ENCODE data around the gene DMAP1. TPM values are rescaled to one million over a fixed set of nuclear protein-coding genes. Genes with fewer than 3 reads are reported as not detected.

Gene DMAP1
- total and polyA plus RNA-seq, 8 donors: 29.7 to 141 (median 66.6) TPM

DNA sequence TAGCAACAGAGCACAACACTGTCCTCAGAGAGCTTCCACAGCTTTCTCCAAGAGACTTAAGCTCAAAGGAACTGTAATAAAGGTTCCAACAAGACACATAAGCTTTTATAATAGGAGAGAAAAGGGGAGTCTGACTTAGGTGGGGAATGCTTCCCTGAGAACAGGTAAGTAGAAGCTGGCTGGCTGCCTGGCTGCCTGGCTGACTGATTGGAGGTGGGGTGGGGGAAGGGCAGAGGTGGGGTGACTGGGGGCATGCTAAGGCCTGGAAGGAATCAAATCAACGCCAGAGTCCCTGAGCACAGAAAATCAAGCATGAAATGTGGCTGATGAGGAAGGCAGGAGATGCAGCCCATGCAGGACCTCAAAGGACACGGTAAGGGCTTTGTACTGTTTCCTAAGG is 45.8 kb downstream of the DMAP1 start:
- Histone ChIP-seq H3K4me3 (no peak overlapping the region), H3K27me3 (no peaks in the 10 kb centered on the region), H3K4me1 (peaks cover 0 to 34% (median 15%) of the 10 kb centered on the region in 4 donors), H3K36me3 (peaks cover 0 to 24% (median 11%) of the 10 kb centered on the region in 4 donors), H3K9me3 (no peaks in the 10 kb centered on the region), H3K27ac (no peak overlapping the region)
- DNase-seq: no peak
- 70 to 85% (median 81%) methylated on average over 2 of the region's 2 CpGs for WGBS, 5 donors
- intact Hi-C loops (cut with DNase I; ENCODE audit: low total_unique reads): no loop called here
- no peak for TF ChIP-seq POLR2A (IDR thresholded peaks at IDR 0.05)
- no peak for TF ChIP-seq EP300 (IDR thresholded peaks at IDR 0.05)
- no peak for TF ChIP-seq POLR2AphosphoS5 (IDR thresholded peaks at IDR 0.05)
- TF ChIP-seq, protein P1, sequence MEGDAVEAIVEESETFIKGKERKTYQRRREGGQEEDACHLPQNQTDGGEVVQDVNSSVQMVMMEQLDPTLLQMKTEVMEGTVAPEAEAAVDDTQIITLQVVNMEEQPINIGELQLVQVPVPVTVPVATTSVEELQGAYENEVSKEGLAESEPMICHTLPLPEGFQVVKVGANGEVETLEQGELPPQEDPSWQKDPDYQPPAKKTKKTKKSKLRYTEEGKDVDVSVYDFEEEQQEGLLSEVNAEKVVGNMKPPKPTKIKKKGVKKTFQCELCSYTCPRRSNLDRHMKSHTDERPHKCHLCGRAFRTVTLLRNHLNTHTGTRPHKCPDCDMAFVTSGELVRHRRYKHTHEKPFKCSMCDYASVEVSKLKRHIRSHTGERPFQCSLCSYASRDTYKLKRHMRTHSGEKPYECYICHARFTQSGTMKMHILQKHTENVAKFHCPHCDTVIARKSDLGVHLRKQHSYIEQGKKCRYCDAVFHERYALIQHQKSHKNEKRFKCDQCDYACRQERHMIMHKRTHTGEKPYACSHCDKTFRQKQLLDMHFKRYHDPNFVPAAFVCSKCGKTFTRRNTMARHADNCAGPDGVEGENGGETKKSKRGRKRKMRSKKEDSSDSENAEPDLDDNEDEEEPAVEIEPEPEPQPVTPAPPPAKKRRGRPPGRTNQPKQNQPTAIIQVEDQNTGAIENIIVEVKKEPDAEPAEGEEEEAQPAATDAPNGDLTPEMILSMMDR (IDR thresholded peaks at IDR 0.05): no peak

DNA sequence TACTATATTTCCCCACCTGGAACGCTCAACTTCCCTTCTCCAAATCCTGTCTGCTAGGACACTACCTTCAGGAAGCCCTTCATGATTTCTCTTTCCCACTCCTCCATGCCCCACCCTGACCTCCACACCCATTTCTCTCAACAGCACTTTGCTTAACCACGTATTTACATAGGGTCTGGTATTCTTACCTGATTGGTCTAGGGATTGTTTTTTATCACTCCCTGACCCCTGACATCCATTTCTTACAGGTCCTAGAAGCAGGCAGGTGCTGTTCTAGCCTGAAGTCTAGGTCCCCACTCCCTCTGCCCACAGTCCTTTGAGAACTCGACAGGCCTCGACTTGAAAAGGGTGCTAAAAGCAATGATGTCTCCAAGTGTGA is 47.5 kb downstream of the DMAP1 start:
- H3K4me3 ChIP-seq: no peak overlapping the region
- no peaks in the 10 kb centered on the region for H3K27me3 ChIP-seq
- H3K4me1 ChIP-seq: peaks cover 0 to 34% (median 15%) of the 10 kb centered on the region in 4 donors
- WGBS, 5 donors: 40 to 69% (median 50%) methylated on average over 4 of the region's 4 CpGs
- peaks cover 0 to 23% (median 11%) of the 10 kb centered on the region in 4 donors for H3K36me3 ChIP-seq
- no peak overlapping the region for H3K27ac ChIP-seq
- intact Hi-C loops (cut with DNase I; ENCODE audit: low total_unique reads): no loop called here
- no peak for TF ChIP-seq EP300 (IDR thresholded peaks at IDR 0.05)
- TF ChIP-seq POLR2A (IDR thresholded peaks at IDR 0.05): no peak
- DNase-seq: peak in 1 of 2 donors; percentile 54
- H3K9me3 ChIP-seq: no peaks in the 10 kb centered on the region

DNA sequence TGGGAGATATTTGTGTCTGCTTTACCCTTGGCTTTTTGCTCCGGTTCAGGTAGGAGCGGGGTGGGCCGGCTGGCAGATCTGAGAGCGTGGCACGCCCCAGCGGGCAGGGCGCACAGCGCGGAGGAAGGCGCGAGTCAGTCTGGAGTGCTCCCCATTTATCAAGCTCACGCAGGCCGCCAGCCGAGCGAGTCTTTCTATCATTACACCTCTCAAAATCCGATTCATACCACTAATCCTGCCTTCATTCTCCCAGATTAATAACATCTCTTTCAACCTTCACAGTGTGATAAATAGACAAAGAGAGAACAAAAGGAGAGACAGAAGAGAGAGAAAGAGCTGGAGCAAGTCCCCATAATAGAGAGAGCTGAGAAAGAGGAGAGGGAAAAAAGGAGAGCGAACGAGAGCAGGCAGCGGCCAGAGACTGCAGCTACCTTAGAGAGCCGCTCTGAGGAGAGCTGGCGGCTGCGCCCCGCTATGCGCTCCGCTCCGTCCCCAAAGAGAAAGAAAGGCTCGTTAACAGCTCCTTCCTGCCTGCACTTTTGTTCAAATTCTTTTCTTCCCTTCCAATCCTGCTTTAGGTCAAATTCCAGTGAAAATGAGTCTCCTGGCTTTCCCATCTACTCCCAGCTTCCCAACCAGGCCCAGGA is 48.0 kb downstream of the DMAP1 start:
- peak in 1 of 2 donors; percentile 49 for DNase-seq
- H3K27me3 ChIP-seq: no peaks in the 10 kb centered on the region
- no peak overlapping the region for H3K4me3 ChIP-seq
- intact Hi-C loops (cut with DNase I; ENCODE audit: low total_unique reads): no loop called here
- peaks cover 0 to 34% (median 15%) of the 10 kb centered on the region in 4 donors for H3K4me1 ChIP-seq
- peaks cover 0 to 19% (median 11%) of the 10 kb centered on the region in 4 donors for H3K36me3 ChIP-seq
- TF ChIP-seq EP300 (IDR thresholded peaks at IDR 0.05) (no peak), POLR2AphosphoS5 (IDR thresholded peaks at IDR 0.05) (no peak), POLR2A (IDR thresholded peaks at IDR 0.05) (no peak)
- TF ChIP-seq, protein P1 (IDR thresholded peaks at IDR 0.05): no peak
- no peaks in the 10 kb centered on the region for H3K9me3 ChIP-seq
- no peak overlapping the region for H3K27ac ChIP-seq
- 80 to 93% (median 90%) methylated on average over 27 of the region's 27 CpGs for WGBS, 5 donors

DNA sequence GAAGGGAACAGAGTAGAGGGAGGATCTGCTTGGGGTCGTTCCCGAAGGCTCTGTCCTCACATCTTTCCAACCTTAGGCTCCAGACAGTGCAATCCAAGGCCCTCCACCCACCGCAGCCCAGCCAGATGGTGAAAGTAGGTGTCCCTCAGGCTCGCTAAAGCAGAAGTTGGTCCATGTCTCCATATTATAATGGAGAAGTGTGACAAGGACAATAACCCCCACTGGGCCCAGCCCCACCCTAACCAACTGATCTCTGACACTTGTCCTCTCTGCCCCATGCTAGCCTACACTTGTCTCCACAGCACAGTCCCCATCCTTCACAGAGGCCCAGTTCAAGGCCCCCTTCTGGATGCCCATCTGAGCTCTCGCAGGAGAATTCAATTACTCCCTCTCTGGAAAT is 48.7 kb downstream of the DMAP1 start:
- H3K4me3 ChIP-seq: no peak overlapping the region
- H3K27me3 ChIP-seq: no peaks in the 10 kb centered on the region
- no peak overlapping the region for H3K27ac ChIP-seq
- H3K4me1 ChIP-seq: peaks cover 0 to 34% (median 15%) of the 10 kb centered on the region in 4 donors
- intact Hi-C loops (cut with DNase I; ENCODE audit: low total_unique reads): no loop called here
- TF ChIP-seq, protein P1 (IDR thresholded peaks at IDR 0.05): no peak
- TF ChIP-seq POLR2AphosphoS5 (IDR thresholded peaks at IDR 0.05) (no peak), EP300 (IDR thresholded peaks at IDR 0.05) (no peak), POLR2A (IDR thresholded peaks at IDR 0.05) (no peak)
- H3K9me3 ChIP-seq: no peaks in the 10 kb centered on the region
- DNase-seq: no peak
- 71 to 95% (median 87%) methylated on average over 5 of the region's 5 CpGs for WGBS, 5 donors
- peaks cover 0 to 13% (median 4%) of the 10 kb centered on the region in 4 donors for H3K36me3 ChIP-seq

DNA sequence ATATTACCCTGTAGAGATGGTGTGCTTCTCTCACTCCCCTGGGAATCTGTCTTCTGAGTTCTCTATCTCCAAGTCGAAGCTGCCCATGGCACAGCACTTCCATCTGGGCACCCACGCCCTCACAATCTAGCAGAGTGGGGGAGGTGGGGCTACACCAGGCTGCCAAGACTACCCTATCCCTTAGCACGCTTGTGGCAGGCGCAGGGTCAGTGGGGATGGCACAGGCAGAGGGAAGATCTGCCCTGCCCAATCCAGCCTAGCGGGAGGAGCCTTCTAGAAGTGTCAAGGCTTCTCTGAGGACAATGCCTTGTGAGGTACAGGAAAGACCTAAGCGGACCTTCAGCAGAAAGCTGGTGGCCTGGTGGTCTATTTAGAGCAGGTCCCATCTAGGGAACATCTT is 49.1 kb downstream of the DMAP1 start:
- Histone ChIP-seq H3K9me3 (no peaks in the 10 kb centered on the region), H3K4me3 (no peak overlapping the region), H3K27me3 (no peaks in the 10 kb centered on the region), H3K36me3 (peaks cover 0 to 8% (median 1%) of the 10 kb centered on the region in 4 donors), H3K4me1 (peaks cover 0 to 34% (median 15%) of the 10 kb centered on the region in 4 donors), H3K27ac (no peak overlapping the region)
- TF ChIP-seq, protein P1 (IDR thresholded peaks at IDR 0.05): no peak
- no peak for TF ChIP-seq POLR2AphosphoS5 (IDR thresholded peaks at IDR 0.05)
- 85 to 92% (median 92%) methylated on average over 6 of the region's 6 CpGs for WGBS, 5 donors
- intact Hi-C loops (cut with DNase I; ENCODE audit: low total_unique reads): no loop called here
- no peak for DNase-seq
